Measurements from ENCODE around the gene S100A12.

Gene S100A12

DNA sequence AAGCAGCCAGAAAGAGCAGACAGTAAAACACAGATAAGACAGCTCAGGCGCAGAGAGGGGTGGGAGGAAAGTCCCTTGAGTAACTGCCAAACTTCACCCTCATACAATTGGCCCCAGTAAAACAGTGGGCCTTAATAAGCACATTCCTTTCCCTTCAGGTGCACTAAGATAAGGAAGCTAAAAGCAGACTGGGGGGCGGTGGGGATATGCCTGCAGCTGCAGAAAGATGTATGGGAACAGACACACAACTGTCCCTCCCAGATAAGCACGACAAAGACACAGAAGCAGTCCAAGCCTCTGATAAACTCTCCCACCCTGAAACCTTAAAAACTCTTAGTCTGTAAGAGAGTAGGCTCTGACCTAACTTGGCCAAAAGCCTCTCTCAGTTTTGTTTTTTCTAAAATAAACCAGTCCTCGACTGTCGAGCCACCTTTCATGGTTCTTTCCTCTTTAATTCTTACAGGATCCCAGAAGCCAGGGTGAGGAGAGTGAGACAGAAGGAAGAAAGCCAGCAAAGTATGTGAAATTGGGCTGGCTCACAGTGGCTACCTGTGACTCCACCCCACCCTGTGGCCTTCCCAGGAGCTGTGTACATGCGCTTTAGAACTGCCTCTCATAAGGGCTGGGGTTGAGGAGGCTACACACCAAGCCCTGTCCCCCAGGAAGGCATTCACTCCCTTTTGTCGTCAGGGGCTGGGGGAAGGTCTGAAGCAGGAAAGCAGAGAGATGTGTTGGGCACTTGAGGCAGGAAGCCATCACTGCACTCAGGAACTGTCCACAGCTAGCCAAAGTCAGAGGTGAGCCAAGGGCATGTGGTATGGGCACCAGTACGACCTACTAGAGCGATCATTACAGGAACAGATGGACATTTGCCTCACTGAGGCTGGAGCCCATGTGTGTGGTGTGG, 31.4 kb downstream of the S100A12 start:
- ATAC-seq, result no peak
- TF ChIP-seq TOX (CRISPR knock-in tag; IDR thresholded peaks at IDR 0.05; ENCODE audit: borderline replicate concordance), result no peak
- TF ChIP-seq ZC3H10 (CRISPR knock-in tag; IDR thresholded peaks at IDR 0.05), result no peak
- TF ChIP-seq, protein P1, sequence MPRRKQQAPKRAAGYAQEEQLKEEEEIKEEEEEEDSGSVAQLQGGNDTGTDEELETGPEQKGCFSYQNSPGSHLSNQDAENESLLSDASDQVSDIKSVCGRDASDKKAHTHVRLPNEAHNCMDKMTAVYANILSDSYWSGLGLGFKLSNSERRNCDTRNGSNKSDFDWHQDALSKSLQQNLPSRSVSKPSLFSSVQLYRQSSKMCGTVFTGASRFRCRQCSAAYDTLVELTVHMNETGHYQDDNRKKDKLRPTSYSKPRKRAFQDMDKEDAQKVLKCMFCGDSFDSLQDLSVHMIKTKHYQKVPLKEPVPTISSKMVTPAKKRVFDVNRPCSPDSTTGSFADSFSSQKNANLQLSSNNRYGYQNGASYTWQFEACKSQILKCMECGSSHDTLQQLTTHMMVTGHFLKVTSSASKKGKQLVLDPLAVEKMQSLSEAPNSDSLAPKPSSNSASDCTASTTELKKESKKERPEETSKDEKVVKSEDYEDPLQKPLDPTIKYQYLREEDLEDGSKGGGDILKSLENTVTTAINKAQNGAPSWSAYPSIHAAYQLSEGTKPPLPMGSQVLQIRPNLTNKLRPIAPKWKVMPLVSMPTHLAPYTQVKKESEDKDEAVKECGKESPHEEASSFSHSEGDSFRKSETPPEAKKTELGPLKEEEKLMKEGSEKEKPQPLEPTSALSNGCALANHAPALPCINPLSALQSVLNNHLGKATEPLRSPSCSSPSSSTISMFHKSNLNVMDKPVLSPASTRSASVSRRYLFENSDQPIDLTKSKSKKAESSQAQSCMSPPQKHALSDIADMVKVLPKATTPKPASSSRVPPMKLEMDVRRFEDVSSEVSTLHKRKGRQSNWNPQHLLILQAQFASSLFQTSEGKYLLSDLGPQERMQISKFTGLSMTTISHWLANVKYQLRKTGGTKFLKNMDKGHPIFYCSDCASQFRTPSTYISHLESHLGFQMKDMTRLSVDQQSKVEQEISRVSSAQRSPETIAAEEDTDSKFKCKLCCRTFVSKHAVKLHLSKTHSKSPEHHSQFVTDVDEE (CRISPR knock-in tag; IDR thresholded peaks at IDR 0.05), result no peak
- TF ChIP-seq GLIS3 (CRISPR knock-in tag; IDR thresholded peaks at IDR 0.05), result no peak
- no peak for TF ChIP-seq ZFP3 (CRISPR knock-in tag; IDR thresholded peaks at IDR 0.05)
- TF ChIP-seq BACH2 (CRISPR knock-in tag; IDR thresholded peaks at IDR 0.05; ENCODE audit: borderline replicate concordance), result no peak
- TF ChIP-seq ISL1 (CRISPR knock-in tag; IDR thresholded peaks at IDR 0.05), result no peak
- TF ChIP-seq ZNF565 (CRISPR knock-in tag; conservative IDR thresholded peaks at IDR 0.05; ENCODE audit: low read depth), result no peak
- TF ChIP-seq, protein P2, sequence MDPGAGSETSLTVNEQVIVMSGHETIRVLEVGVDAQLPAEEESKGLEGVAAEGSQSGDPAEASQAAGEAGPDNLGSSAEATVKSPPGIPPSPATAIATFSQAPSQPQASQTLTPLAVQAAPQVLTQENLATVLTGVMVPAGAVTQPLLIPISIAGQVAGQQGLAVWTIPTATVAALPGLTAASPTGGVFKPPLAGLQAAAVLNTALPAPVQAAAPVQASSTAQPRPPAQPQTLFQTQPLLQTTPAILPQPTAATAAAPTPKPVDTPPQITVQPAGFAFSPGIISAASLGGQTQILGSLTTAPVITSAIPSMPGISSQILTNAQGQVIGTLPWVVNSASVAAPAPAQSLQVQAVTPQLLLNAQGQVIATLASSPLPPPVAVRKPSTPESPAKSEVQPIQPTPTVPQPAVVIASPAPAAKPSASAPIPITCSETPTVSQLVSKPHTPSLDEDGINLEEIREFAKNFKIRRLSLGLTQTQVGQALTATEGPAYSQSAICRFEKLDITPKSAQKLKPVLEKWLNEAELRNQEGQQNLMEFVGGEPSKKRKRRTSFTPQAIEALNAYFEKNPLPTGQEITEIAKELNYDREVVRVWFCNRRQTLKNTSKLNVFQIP (CRISPR knock-in tag; IDR thresholded peaks at IDR 0.05; ENCODE audit: borderline replicate concordance, low read depth), result no peak
- TF ChIP-seq, protein P3, sequence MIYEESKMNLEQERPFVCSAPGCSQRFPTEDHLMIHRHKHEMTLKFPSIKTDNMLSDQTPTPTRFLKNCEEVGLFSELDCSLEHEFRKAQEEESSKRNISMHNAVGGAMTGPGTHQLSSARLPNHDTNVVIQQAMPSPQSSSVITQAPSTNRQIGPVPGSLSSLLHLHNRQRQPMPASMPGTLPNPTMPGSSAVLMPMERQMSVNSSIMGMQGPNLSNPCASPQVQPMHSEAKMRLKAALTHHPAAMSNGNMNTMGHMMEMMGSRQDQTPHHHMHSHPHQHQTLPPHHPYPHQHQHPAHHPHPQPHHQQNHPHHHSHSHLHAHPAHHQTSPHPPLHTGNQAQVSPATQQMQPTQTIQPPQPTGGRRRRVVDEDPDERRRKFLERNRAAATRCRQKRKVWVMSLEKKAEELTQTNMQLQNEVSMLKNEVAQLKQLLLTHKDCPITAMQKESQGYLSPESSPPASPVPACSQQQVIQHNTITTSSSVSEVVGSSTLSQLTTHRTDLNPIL (CRISPR knock-in tag; IDR thresholded peaks at IDR 0.05; ENCODE audit: low read depth), result no peak
- TF ChIP-seq ZFP30 (CRISPR knock-in tag; IDR thresholded peaks at IDR 0.05), result no peak
- TF ChIP-seq PPARA (CRISPR knock-in tag; IDR thresholded peaks at IDR 0.05; ENCODE audit: borderline replicate concordance), result no peak
- TF ChIP-seq ZNF70 (CRISPR knock-in tag; IDR thresholded peaks at IDR 0.05), result no peak
- no peak for TF ChIP-seq SNAI2 (CRISPR knock-in tag; IDR thresholded peaks at IDR 0.05)
- no peak for TF ChIP-seq TCF4 (CRISPR knock-in tag; IDR thresholded peaks at IDR 0.05; ENCODE audit: borderline replicate concordance)
- TF ChIP-seq ESRRG (CRISPR knock-in tag; IDR thresholded peaks at IDR 0.05), result no peak
- no peak for TF ChIP-seq ZNF8 (CRISPR knock-in tag; IDR thresholded peaks at IDR 0.05)
- TF ChIP-seq, protein P4, sequence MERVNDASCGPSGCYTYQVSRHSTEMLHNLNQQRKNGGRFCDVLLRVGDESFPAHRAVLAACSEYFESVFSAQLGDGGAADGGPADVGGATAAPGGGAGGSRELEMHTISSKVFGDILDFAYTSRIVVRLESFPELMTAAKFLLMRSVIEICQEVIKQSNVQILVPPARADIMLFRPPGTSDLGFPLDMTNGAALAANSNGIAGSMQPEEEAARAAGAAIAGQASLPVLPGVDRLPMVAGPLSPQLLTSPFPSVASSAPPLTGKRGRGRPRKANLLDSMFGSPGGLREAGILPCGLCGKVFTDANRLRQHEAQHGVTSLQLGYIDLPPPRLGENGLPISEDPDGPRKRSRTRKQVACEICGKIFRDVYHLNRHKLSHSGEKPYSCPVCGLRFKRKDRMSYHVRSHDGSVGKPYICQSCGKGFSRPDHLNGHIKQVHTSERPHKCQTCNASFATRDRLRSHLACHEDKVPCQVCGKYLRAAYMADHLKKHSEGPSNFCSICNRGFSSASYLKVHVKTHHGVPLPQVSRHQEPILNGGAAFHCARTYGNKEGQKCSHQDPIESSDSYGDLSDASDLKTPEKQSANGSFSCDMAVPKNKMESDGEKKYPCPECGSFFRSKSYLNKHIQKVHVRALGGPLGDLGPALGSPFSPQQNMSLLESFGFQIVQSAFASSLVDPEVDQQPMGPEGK (CRISPR knock-in tag; IDR thresholded peaks at IDR 0.05; ENCODE audit: borderline replicate concordance), result no peak

DNA sequence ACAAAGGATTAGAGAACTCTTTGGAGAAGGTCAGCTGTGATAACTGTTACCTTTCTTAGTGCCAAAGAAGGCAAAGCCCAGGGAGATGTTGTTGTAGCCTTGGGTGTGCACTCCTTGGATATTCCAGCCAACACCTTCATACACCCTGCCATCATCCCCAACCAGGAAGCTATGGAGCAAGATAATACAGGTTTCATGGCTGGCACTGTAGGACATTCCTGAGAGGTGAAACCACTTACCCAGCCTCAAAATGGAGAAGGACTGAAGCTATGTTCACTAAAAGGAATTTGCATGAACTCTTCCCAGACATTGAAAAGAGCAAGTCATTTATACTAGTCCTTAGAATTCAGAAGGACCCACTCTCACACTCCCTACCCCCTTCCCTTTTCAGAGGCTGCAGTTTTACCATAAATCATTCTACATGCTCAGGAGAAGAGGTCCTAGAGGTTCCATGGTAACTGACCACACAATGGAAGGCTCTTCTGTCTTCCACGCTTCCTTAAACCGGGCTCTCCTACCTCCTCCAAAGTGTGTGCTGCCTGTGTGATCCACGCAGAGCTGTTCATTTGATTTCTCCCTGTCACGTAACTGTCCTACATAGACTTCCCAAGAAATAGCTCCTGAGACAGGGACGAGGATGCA, 32.3 kb downstream of the S100A12 start:
- ATAC-seq, result no peak
- no peak for TF ChIP-seq ZFP30 (CRISPR knock-in tag; IDR thresholded peaks at IDR 0.05)
- TF ChIP-seq ZC3H10 (CRISPR knock-in tag; IDR thresholded peaks at IDR 0.05), result no peak
- TF ChIP-seq, protein P4 (CRISPR knock-in tag; IDR thresholded peaks at IDR 0.05; ENCODE audit: borderline replicate concordance), result no peak
- TF ChIP-seq ZFP3 (CRISPR knock-in tag; IDR thresholded peaks at IDR 0.05), result no peak
- no peak for TF ChIP-seq CSDC2 (CRISPR knock-in tag; IDR thresholded peaks at IDR 0.05)
- TF ChIP-seq, protein P5, sequence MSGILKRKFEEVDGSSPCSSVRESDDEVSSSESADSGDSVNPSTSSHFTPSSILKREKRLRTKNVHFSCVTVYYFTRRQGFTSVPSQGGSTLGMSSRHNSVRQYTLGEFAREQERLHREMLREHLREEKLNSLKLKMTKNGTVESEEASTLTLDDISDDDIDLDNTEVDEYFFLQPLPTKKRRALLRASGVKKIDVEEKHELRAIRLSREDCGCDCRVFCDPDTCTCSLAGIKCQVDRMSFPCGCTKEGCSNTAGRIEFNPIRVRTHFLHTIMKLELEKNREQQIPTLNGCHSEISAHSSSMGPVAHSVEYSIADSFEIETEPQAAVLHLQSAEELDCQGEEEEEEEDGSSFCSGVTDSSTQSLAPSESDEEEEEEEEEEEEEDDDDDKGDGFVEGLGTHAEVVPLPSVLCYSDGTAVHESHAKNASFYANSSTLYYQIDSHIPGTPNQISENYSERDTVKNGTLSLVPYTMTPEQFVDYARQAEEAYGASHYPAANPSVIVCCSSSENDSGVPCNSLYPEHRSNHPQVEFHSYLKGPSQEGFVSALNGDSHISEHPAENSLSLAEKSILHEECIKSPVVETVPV (CRISPR knock-in tag; IDR thresholded peaks at IDR 0.05), result no peak
- no peak for TF ChIP-seq ZNF70 (CRISPR knock-in tag; IDR thresholded peaks at IDR 0.05)
- TF ChIP-seq PPARA (CRISPR knock-in tag; IDR thresholded peaks at IDR 0.05; ENCODE audit: borderline replicate concordance), result no peak
- no peak for TF ChIP-seq ISL1 (CRISPR knock-in tag; IDR thresholded peaks at IDR 0.05)
- no peak for TF ChIP-seq RARB (CRISPR knock-in tag; IDR thresholded peaks at IDR 0.05)
- no peak for TF ChIP-seq TCF4 (CRISPR knock-in tag; IDR thresholded peaks at IDR 0.05; ENCODE audit: borderline replicate concordance)
- no peak for TF ChIP-seq ESRRG (CRISPR knock-in tag; IDR thresholded peaks at IDR 0.05)

Measured in SK-N-SH treated with all-trans-retinoic acid at 6 μM for 48 hours (cell line).